GM12878 (cell line): Measurements from ENCODE around the gene NR2E3. TPM values are rescaled to one million over a fixed set of nuclear protein-coding genes. Genes with fewer than 3 reads are reported as not detected.

Source experiments
- ATAC-seq: fragments of 200-7000 bp; cut with Tn5 transposase; 3 replicates; pipeline ENCODE4 v1.9.1; 2020; ENCODE audit warnings: mild to moderate bottlenecking, moderate library complexity
- BruUV-seq: library from RNA; stranded (reverse); fragments of 400-500 nt; replicated peaks from 2 replicates; lab custom pipeline; 2021; lab: Mats Ljungman, UMichigan
- CTCF ChIA-PET: fragments of 300-600 bp; sonication (Branson Sonifier 250); formaldehyde crosslinking; extraction: SDS; loops from one replicate; lab custom pipeline; 2021; ENCODE audit warnings: inconsistent platforms; lab: Yijun Ruan, JAX
- POLR2A ChIA-PET: fragments of 350-600 bp; formaldehyde crosslinking; extraction: SDS; loops from one replicate; lab custom pipeline; 2021; ENCODE audit warnings: inconsistent platforms; lab: Charles Lee
- RAD21 ChIA-PET: fragments of 300-600 bp; sonication (Branson Sonifier 250); formaldehyde crosslinking; loops from one replicate; lab custom pipeline; 2023; ENCODE audit warnings: antibody characterized with exemption; ENCODE audit not compliant: unreplicated experiment; lab: Charles Lee
- SMC1A ChIA-PET: fragments of 300-600 bp; sonication (Branson Sonifier 250); formaldehyde crosslinking; loops from one replicate; lab custom pipeline; 2023; ENCODE audit not compliant: unreplicated experiment, uncharacterized antibody; lab: Charles Lee
- DNase-seq: peaks from one replicate; pipeline ENCODE4 v3.0.0-alpha.2; 2011; ENCODE audit warnings: low read depth, low spot score
- FAIRE-seq: peaks from 3 replicates; lab custom pipeline; 2011; peaks lifted over from hg19 to GRCh38; lab: Jason Lieb, UNC
- H2AFZ ChIP-seq: 2 replicates; pipeline ENCODE4 v1.6.0; 2011; ENCODE audit warnings: low read depth, low read length, control low read depth; ENCODE audit not compliant: control insufficient read depth
- H3K27ac ChIP-seq: 2 replicates; pipeline ENCODE4 v1.5.1; 2011; ENCODE audit warnings: control low read depth; ENCODE audit not compliant: control insufficient read depth, insufficient read depth
- H3K27me3 ChIP-seq, 2 experiments: replicated peaks in 1 of 2; 2 replicates each; pipeline versions ENCODE4 v1.6.0 to v1.6.1; 2011; ENCODE audit warnings: low read length in 1 of 2; ENCODE audit not compliant: control insufficient read depth in 2 of 2, insufficient read depth in 2 of 2
- H3K36me3 ChIP-seq, 2 experiments: 2 replicates each; pipeline ENCODE4 v1.5.1; 2011; ENCODE audit warnings: low read length in 1 of 2; ENCODE audit not compliant: control insufficient read depth in 2 of 2, insufficient read depth in 2 of 2
- H3K4me1 ChIP-seq: 2 replicates; pipeline ENCODE4 v1.6.1; 2011; ENCODE audit warnings: mild to moderate bottlenecking, low read length, moderate library complexity, mixed read lengths; ENCODE audit not compliant: control insufficient read depth, insufficient read depth
- H3K4me2 ChIP-seq: 2 replicates; pipeline ENCODE4 v1.6.0; 2011; ENCODE audit warnings: control low read depth; ENCODE audit not compliant: control insufficient read depth, insufficient read depth
- H3K4me3 ChIP-seq: fragments of 200-600 bp; sonication (generic); 2 replicates; pipeline ENCODE4 v1.5.1; 2016
- H3K79me2 ChIP-seq: 2 replicates; pipeline ENCODE4 v1.6.0; 2011; ENCODE audit warnings: low read length; ENCODE audit not compliant: control insufficient read depth, insufficient read depth
- H3K9ac ChIP-seq: 2 replicates; pipeline ENCODE4 v1.8.0; 2011; ENCODE audit warnings: low read length, control low read depth, mixed read lengths; ENCODE audit not compliant: control insufficient read depth, insufficient read depth
- H3K9me3 ChIP-seq: replicated peaks from 3 replicates; pipeline ENCODE4 v1.5.1; 2011; ENCODE audit warnings: mild to moderate bottlenecking, low read length; ENCODE audit not compliant: control insufficient read depth, insufficient read depth
- H4K20me1 ChIP-seq: 2 replicates; pipeline ENCODE4 v1.6.0; 2011; ENCODE audit not compliant: control insufficient read depth, insufficient read depth
- CHD1 ChIP-seq: IDR thresholded peaks from 2 replicates; pipeline ENCODE4 v1.6.1; 2012; ENCODE audit warnings: low read depth, low read length, improper control_type of control experiment
- EZH2 ChIP-seq: IDR thresholded peaks from 2 replicates; pipeline ENCODE4 v1.6.1; 2012; ENCODE audit warnings: low read depth, mild to moderate bottlenecking, control low read depth, inconsistent platforms, low read length, borderline replicate concordance; ENCODE audit not compliant: control insufficient read depth
- FOS ChIP-seq: IDR thresholded peaks from 3 replicates; pipeline ENCODE4 v1.6.1; 2011; ENCODE audit warnings: borderline replicate concordance; ENCODE audit not compliant: insufficient read length; ENCODE audit errors: extremely low read depth
- GATAD2B ChIP-seq: fragments of 450-650 bp; conservative IDR thresholded peaks from 2 replicates; pipeline ENCODE4 v1.6.1; 2017; ENCODE audit warnings: low read depth, mild to moderate bottlenecking, moderate library complexity
- KAT2A ChIP-seq: conservative IDR thresholded peaks from 2 replicates; pipeline ENCODE4 v1.6.1; 2011; ENCODE audit warnings: low read depth, low read length; ENCODE audit not compliant: control insufficient read depth
- KDM1A ChIP-seq: fragments of 200-600 bp; sonication (generic); IDR thresholded peaks from 2 replicates; pipeline ENCODE4 v1.6.1; 2016; ENCODE audit warnings: borderline replicate concordance
- PAX8 ChIP-seq: fragments of 450-650 bp; IDR thresholded peaks from 2 replicates; pipeline ENCODE4 v1.6.1; 2017; ENCODE audit warnings: mild to moderate bottlenecking, moderate library complexity
- POLR2A ChIP-seq: IDR thresholded peaks from 2 replicates; pipeline ENCODE4 v1.6.1; 2011; ENCODE audit warnings: low read depth, mild to moderate bottlenecking, low read length
- RAD21 ChIP-seq: IDR thresholded peaks from 2 replicates; pipeline ENCODE4 v1.6.1; 2011; ENCODE audit warnings: mild to moderate bottlenecking, low read depth, low read length, moderate library complexity; ENCODE audit not compliant: insufficient read depth
- RELA ChIP-seq: fragments of 450-650 bp; IDR thresholded peaks from 2 replicates; pipeline ENCODE4 v1.8.0; 2014; ENCODE audit warnings: borderline replicate concordance; ENCODE audit not compliant: partially characterized antibody
- SIN3A ChIP-seq: IDR thresholded peaks from 2 replicates; pipeline ENCODE4 v1.6.1; 2012; ENCODE audit warnings: low read depth, low read length, improper control_type of control experiment
- SPI1 ChIP-seq: IDR thresholded peaks from 2 replicates; pipeline ENCODE4 v1.6.1; 2011; ENCODE audit warnings: low read depth, mild to moderate bottlenecking, low read length, moderate library complexity, borderline replicate concordance; ENCODE audit not compliant: insufficient read depth
- TCF12 ChIP-seq: IDR thresholded peaks from 2 replicates; pipeline ENCODE4 v1.6.1; 2011; ENCODE audit warnings: low read depth, mild to moderate bottlenecking, low read length
- TCF7 ChIP-seq: IDR thresholded peaks from 2 replicates; pipeline ENCODE4 v1.6.1; 2014; ENCODE audit warnings: antibody characterized with exemption, borderline replicate concordance
- ZNF592 ChIP-seq: fragments of 450-650 bp; IDR thresholded peaks from 2 replicates; pipeline ENCODE4 v1.6.1; 2017; ENCODE audit warnings: mild to moderate bottlenecking, moderate library complexity
- ZNF622 ChIP-seq: fragments of 450-650 bp; IDR thresholded peaks from 2 replicates; pipeline ENCODE4 v1.6.1; 2017; ENCODE audit warnings: mild to moderate bottlenecking, inconsistent platforms
- ZSCAN29 ChIP-seq: fragments of 450-650 bp; IDR thresholded peaks from 2 replicates; pipeline ENCODE4 v1.6.1; 2017; ENCODE audit warnings: mild to moderate bottlenecking, moderate library complexity
- WGBS: methylation state at CpG from one replicate; pipeline ENCODE4 v1.1.6; 2016; ENCODE audit warnings: low lambda C conversion rate; ENCODE audit not compliant: insufficient replicate concordance, insufficient coverage; ENCODE audit errors: missing lambda C conversion rate; 5-methylcytosine and 5-hydroxymethylcytosine counted together
- in situ Hi-C: fragments of 300-500 bp; cut with MboI; formaldehyde crosslinking; loops from 9 replicates; pipeline ENCODE4 v1.14.3; 2018; ENCODE audit warnings: mixed read lengths
- intact Hi-C: fragments of 100-400 bp; cut with micrococcal nuclease; formaldehyde crosslinking; loops from one replicate; pipeline ENCODE4 v1.14.2; 2022; ENCODE audit not compliant: unreplicated experiment
- polyA plus RNA-seq, 11 experiments: library from polyadenylated mRNA; depleted of rRNA in 4 of 11; unstranded in 6 of 11; stranded (reverse) in 5 of 11; fragments of >200 nt; fragmentation: Nextera tagmentation in 4 of 11; fragmentation: Illumina TruSeq in 1 of 11; extraction: Ambion mirVana in 4 of 11; extraction: Trizol in 1 of 11; gene quantifications; 1 replicate in 1 of 11; 2 replicates in 10 of 11; pipeline versions ENCODE4 v1.2.1 to v1.2.3, GENCODE V29; 2011 to 2016; ENCODE audit warnings: inconsistent platforms in 2 of 11, missing spikeins in 2 of 11, low read depth in 1 of 11
- total RNA-seq, 4 experiments: library from RNA; depleted of rRNA in 3 of 4; stranded (reverse); fragments of >200 nt in 3 of 4; fragmentation: Illumina TruSeq in 1 of 4; extraction: Trizol in 1 of 4; gene quantifications; 2 replicates each; pipeline versions ENCODE4 v1.2.1 to v1.2.3, GENCODE V29; 2013 to 2021

The NR2E3 gene
- total and polyA plus RNA-seq, 10 of the 15 experiments (the other 5 are each of a cell fraction or from before 2014, with no cell fraction given) = 0.05 to 0.11 (median 0.11) TPM; not detected in 7

GRCh38 chr15:71761649-71762048 is 48.7 kb upstream of the NR2E3 start (continued):
- TF ChIP-seq ZSCAN29 (no peak), RELA (no peak)

- Histone ChIP-seq H3K9ac (no peak overlapping the region), H3K4me3 (no peak overlapping the region), H3K4me2 (no peak overlapping the region), H3K9me3 (no peaks in the 10 kb centered on the region), H2AFZ (no peak overlapping the region), H3K79me2 (no peaks in the 10 kb centered on the region), H3K36me3 (no peaks in the 10 kb centered on the region), H3K4me1 (no peaks in the 10 kb centered on the region), H3K27ac (no peak overlapping the region), H3K27me3 (no peaks in the 10 kb centered on the region), H4K20me1 (no peaks in the 10 kb centered on the region)
- ChIA-PET RAD21 (no interaction called here), SMC1A (no interaction called here), CTCF (no interaction called here), POLR2A (no interaction called here)
- in situ Hi-C loops (no loop called here), intact Hi-C loops (no loop called here)
- 70% methylated on average over 5 of the region's 5 CpGs for WGBS
- BruUV-seq = no TSS peak
- FAIRE-seq (no peak), ATAC-seq (no peak), DNase-seq (no peak)
- no peak for TF ChIP-seq KAT2A
- TF ChIP-seq GATAD2B = no peak
- TF ChIP-seq EZH2 = no peak
- no peak for TF ChIP-seq SIN3A
- no peak for TF ChIP-seq TCF12
- TF ChIP-seq PAX8 = no peak
- TF ChIP-seq SPI1 = no peak
- no peak for TF ChIP-seq FOS
- TF ChIP-seq RAD21 = no peak
- TF ChIP-seq KDM1A = no peak
- no peak for TF ChIP-seq ZNF592
- no peak for TF ChIP-seq CHD1
- no peak for TF ChIP-seq ZNF622
- TF ChIP-seq TCF7 = no peak
- no peak for TF ChIP-seq POLR2A
Measured at GRCh38 chr15:71768184-71768583, 42.2 kb upstream of the NR2E3 start.
